ENCODE measurements around the gene TMEM255A. TPM values are rescaled to one million over a fixed set of nuclear protein-coding genes. Genes with fewer than 3 reads are reported as not detected.

TMEM255A gene
- 0.12 and 0.16 TPM in 2 replicates for total RNA-seq

GRCh38 chrX:120310861-120311726 is at the start of gene TMEM255A:
TMEM255A (minus strand) TSS chrX:120311461; CDS start chrX:120311309, 152 bp downstream.

GRCh38 chrX:120250522-120251271 is 60.6 kb downstream of the TMEM255A start, which contains the start of gene ZBTB33:
ZBTB33 (plus strand) TSS chrX:120250812; CDS start chrX:120253416, 2,604 bp downstream.

Other genes starting within 250 kb of the TMEM255A start
- gene RHOXF2B, start 233.8 kb downstream of the TMEM255A start, total RNA-seq: not detected in 2 replicates
- gene RHOXF1, start 195.5 kb downstream of the TMEM255A start, total RNA-seq: not detected in 2 replicates
- not detected in 2 replicates for gene RHOXF2, start 152.8 kb downstream of the TMEM255A start, total RNA-seq
- 14.0 and 17.0 TPM in 2 replicates for gene ZBTB33, start 60.6 kb downstream of the TMEM255A start, total RNA-seq
- gene ATP1B4, start 50.6 kb upstream of the TMEM255A start, total RNA-seq: not detected in 2 replicates
- gene LAMP2, start 157.8 kb upstream of the TMEM255A start, total RNA-seq: 200 and 231 TPM in 2 replicates
- 85.7 and 94.5 TPM in 2 replicates for gene CUL4B, start 249.5 kb upstream of the TMEM255A start, total RNA-seq

Data from hair follicle dermal papilla cell (primary cell).